ENCODE measurements around the gene DYSF.

DNA sequence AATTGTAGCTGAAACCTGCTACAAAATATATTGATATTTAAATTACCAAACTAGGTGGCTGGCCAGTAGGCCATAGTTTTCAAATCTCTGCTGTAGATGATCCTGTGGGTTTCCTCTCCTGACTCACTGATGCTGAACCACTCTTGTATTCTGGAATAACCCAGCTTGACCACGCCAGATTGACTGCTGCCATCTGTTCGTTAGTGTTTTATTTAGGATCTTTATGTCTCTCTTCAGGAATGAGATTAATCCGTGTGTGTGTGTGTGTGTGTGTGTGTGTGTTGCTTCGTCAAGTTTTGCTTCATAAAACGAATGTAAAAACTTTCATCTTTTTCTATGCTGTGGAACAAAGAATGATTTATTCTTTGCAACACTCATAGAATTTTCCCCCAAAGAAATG lies 187.1 kb downstream of the DYSF start:
- TF ChIP-seq, protein P1, sequence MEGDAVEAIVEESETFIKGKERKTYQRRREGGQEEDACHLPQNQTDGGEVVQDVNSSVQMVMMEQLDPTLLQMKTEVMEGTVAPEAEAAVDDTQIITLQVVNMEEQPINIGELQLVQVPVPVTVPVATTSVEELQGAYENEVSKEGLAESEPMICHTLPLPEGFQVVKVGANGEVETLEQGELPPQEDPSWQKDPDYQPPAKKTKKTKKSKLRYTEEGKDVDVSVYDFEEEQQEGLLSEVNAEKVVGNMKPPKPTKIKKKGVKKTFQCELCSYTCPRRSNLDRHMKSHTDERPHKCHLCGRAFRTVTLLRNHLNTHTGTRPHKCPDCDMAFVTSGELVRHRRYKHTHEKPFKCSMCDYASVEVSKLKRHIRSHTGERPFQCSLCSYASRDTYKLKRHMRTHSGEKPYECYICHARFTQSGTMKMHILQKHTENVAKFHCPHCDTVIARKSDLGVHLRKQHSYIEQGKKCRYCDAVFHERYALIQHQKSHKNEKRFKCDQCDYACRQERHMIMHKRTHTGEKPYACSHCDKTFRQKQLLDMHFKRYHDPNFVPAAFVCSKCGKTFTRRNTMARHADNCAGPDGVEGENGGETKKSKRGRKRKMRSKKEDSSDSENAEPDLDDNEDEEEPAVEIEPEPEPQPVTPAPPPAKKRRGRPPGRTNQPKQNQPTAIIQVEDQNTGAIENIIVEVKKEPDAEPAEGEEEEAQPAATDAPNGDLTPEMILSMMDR (IDR thresholded peaks at IDR 0.05), result no peak
- TF ChIP-seq POLR2A (IDR thresholded peaks at IDR 0.05), result no peak

All from Peyer's patch (tissue), 4 donors.